Mononuclear cell (primary cell): ENCODE data around the gene REEP2. TPM values are rescaled to one million over a fixed set of nuclear protein-coding genes. Genes with fewer than 3 reads are reported as not detected.

Experiments
- H3K27me3 ChIP-seq: 2 replicates; pipeline ENCODE4 v1.6.0; 2011; ENCODE audit warnings: low read length, control low read depth; ENCODE audit not compliant: insufficient read depth
- H3K4me1 ChIP-seq: 2 replicates; pipeline ENCODE4 v1.5.1; 2011; ENCODE audit warnings: mild to moderate bottlenecking, low read length, control low read depth; ENCODE audit not compliant: insufficient read depth
- H3K4me3 ChIP-seq: 2 replicates; pipeline ENCODE4 v1.5.1; 2011; ENCODE audit warnings: mild to moderate bottlenecking, low read length, moderate library complexity
- H3K9me3 ChIP-seq: 2 replicates; pipeline ENCODE4 v1.5.1; 2011; ENCODE audit warnings: low read depth, mild to moderate bottlenecking, control low read depth, low read length
- total RNA-seq: library from RNA; depleted of rRNA; stranded (reverse); fragments of >200 nt; gene quantifications from one replicate; pipeline ENCODE4 v1.2.3, GENCODE V29; 2012

The REEP2 gene
- total RNA-seq, 1 donor: not detected

DNA sequence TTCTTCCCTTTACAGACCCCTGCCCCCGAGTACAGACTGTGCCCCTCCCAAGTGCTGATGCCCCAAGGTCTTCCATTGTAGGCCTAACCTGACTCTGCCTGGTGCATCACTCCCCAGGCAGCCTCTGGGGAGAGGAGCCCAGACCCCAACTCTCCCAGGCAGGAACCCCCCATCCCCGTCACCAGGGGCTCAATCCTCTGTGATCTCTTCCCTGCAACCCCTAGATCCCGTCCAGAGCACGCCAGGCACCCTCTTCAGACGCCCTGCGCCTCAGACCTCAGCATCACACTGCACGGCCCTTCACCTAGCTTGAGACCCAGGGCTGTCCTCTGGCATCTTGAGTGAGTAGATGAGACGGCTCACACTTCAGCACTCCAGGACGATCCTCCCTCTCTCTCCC lies 20.0 kb downstream of the REEP2 start:
- Histone ChIP-seq H3K9me3 (no peaks in the 10 kb centered on the region), H3K4me3 (no peak overlapping the region), H3K4me1 (peaks cover 32% of the 10 kb centered on the region), H3K27me3 (no peaks in the 10 kb centered on the region)

DNA sequence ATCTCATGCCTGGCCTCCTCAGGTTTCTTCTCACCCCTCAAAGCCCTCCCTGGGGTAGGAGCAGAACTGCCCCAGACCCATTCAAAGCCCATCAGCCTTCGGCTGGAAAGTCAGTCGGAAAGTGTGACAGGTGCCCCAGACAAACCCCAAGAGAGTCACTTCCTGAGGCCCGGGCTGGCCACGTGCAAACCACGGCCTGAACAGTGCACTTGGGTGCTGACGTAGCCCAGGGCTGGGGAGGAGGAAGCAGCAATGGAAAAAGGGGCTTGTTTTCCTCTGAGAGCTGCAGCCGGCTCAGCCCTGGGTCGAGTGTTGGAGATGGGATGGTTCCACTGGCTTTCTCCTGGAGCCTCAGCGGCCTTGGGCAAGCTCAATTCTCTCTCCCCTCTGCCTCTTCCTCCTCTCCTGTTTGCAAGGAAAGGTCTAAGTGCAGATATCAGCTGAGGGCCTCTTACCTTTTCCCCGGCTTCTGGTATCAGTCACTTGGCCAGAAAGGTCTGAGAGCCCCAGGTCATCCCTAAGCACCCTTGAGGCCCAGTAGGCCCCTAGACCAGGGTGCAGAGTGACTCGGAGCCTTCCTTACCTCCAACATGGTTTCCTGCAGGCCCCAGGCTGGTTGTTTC lies 20.6 kb downstream of the REEP2 start:
- Histone ChIP-seq H3K9me3 (no peaks in the 10 kb centered on the region), H3K4me3 (no peak overlapping the region), H3K27me3 (no peaks in the 10 kb centered on the region), H3K4me1 (peaks cover 32% of the 10 kb centered on the region)

DNA sequence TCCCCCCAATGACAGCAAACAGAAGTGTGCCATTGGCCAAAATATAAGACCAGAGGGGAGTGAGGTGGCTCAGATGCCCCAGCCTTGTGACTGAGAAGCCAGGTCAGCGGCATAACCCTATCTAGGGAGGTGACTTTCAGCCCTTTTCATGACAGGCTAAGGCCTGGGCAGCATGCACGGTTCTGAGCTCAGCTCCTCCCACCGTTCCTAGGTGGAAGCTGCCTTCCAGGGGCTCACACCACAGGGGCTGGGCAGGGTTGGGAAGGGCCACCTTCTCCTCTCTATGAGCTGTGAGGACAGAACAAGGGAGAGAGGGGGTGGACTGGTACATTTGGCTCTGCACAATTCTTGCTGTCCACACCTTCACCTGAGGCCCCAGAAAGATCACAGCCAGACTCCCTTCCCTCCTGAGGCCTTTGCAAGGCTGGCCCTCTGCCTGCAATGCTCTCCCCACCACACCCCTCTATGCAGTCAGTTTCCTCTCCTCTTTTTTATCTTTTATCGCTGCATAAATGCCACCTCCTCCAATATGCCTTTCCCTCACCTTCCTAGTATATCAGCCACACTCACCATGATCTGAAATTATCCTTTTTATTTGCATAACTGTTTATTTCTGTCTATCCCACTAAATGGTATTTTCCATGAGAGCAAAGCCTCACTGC lies 21.3 kb downstream of the REEP2 start:
- H3K9me3 ChIP-seq: no peaks in the 10 kb centered on the region
- H3K4me3 ChIP-seq: no peak overlapping the region
- no peaks in the 10 kb centered on the region for H3K27me3 ChIP-seq
- peaks cover 32% of the 10 kb centered on the region for H3K4me1 ChIP-seq

DNA sequence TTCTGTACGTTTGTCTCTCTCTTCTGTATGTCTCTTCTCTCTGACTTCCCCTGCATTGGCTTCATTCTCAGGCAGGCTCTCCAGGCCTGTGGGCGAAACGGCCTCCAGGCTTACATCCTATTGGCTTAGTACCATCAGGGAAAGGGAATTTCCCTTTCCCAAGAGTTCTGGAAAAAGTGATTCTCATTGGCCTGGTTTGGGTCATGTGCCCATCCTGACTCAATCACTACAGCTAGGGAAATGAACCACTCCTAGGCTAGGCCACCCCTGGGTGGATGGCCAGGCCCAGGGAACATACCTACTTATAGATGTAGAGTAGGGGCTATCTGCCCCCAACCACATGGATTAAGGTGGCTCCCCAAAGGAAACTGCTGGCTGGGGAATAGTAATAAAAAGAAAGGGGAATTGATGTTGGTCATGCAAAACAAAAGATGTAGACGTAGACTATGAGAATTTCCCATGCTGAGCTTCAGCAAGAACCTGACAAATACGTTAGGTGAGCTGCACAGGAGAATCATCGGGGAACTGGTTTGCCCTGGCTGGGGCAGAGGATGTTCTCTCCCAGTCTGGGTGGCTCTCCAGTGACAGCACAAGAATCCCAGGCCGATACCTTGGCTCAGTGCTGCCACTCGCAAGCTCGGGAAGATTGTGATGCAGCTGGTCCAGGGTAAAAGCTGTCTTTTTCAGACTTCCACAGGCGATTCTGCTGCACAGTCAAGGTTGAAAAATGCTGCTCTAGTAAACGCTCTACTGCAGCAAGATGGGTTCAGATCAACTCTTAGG lies 22.7 kb downstream of the REEP2 start:
- Histone ChIP-seq H3K4me3 (no peak overlapping the region), H3K27me3 (peaks cover 6% of the 10 kb centered on the region), H3K9me3 (no peaks in the 10 kb centered on the region), H3K4me1 (peaks cover 40% of the 10 kb centered on the region)

DNA sequence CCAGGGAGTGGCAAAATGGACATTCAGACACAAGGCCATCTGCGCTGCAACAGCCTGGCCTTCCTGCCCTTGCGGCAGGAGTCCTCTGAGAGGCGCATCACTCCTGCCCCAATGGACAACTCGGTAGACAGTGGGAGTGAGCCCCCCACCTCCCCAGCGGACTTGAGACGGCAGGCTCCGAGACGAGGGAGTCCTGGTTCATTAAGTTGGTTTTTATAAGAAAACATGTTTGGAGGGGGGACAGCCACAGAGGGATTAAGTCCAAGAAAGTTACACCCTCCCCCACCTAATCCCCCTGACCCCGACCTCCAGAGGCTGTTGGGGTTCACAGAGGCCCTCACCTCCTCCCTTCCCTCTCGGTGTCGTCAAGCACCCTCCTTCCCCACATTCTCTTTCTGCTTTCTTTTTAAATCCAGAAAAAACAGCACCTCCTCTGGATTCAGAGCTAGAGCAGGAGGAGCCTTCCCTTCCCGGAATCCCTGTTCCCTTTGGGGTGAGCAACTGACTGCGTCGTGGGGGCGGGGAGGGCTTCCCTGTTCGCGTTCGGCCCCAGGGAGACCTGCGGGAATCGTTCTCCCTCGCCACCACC lies 24.7 kb downstream of the REEP2 start:
- peaks cover 7% of the 10 kb centered on the region for H3K27me3 ChIP-seq
- H3K9me3 ChIP-seq: no peaks in the 10 kb centered on the region
- peak overlapping the region; percentile 74 for H3K4me3 ChIP-seq
- peaks cover 49% of the 10 kb centered on the region for H3K4me1 ChIP-seq

DNA sequence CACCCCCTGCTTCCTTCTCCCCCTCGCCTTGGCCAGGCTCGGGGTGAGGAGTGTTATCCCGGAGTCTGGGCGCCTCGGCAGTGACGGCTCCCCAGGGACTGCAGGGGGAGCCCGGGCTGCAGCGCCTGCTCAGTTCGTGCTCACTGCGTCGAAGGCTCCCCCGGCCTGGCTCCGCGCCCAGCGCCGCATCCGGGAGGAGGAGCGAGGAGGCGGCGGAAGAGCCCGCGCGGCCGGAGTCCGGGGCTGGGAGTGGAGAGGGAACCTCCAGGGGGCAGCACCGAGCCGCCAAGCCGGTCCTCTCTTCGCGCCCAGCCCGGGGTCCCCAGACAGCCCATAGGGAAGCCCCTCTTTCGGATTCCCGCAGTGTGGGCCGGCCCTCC lies 25.1 kb downstream of the REEP2 start:
- H3K4me3 ChIP-seq: peak overlapping the region; percentile 74
- H3K9me3 ChIP-seq: no peaks in the 10 kb centered on the region
- peaks cover 44% of the 10 kb centered on the region for H3K4me1 ChIP-seq
- peaks cover 7% of the 10 kb centered on the region for H3K27me3 ChIP-seq

DNA sequence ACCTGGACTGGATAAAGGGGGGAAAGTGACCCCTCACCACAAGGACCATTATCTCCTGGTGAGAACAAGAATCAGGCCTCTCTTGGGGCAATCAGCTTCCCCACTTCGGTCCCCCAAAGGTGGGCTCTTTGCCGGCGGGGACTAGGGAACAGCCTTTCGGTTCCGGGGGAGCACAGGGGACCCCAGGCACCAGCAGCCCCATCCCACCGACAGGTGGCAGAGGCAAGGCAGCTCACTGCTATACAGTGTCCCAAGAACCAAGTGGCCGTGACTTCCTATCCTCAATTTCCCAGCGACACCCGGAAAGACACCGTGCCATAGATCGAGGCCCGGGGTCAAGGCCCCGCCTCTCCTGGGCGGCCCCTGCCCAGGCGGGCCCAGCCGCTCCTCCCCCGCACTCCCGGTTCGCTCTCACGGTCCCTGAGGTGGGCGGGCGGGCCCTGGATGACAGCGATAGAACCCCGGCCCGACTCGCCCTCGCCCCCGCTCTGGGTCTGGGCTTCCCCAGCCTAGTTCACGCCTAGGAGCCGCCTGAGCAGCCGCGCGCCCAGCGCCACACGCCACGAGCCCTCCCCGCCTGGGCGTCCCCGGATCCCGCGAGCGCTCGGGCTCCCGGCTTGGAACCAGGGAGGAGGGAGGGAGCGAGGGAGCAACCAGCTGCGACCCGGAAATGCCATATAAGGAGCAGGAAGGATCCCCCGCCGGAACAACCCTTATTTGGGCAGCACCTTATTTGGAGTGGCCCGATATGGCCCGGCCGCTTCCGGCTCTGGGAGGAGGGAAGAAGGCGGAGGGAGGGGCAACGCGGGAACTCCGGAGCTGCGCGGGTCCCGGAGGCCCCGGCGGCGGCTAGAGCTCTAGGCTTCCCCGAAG lies 25.8 kb downstream of the REEP2 start:
- Histone ChIP-seq H3K4me1 (peaks cover 38% of the 10 kb centered on the region), H3K27me3 (peaks cover 7% of the 10 kb centered on the region), H3K9me3 (no peaks in the 10 kb centered on the region), H3K4me3 (peak overlapping the region; percentile 74)

DNA sequence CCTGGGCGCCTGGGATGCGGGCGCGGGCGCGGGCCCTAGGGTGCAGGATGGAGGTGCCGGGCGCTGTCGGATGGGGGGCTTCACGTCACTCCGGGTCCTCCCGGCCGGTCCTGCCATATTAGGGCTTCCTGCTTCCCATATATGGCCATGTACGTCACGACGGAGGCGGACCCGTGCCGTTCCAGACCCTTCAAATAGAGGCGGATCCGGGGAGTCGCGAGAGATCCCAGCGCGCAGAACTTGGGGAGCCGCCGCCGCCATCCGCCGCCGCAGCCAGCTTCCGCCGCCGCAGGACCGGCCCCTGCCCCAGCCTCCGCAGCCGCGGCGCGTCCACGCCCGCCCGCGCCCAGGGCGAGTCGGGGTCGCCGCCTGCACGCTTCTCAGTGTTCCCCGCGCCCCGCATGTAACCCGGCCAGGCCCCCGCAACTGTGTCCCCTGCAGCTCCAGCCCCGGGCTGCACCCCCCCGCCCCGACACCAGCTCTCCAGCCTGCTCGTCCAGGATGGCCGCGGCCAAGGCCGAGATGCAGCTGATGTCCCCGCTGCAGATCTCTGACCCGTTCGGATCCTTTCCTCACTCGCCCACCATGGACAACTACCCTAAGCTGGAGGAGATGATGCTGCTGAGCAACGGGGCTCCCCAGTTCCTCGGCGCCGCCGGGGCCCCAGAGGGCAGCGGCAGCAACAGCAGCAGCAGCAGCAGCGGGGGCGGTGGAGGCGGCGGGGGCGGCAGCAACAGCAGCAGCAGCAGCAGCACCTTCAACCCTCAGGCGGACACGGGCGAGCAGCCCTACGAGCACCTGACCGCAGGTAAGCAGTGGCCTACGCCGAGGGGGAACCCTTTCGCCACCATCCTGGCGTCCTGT lies 26.6 kb downstream of the REEP2 start, which contains the start of gene EGR1:
EGR1 (plus strand) TSS at position 219 of the 864 bp plus-strand sequence; CDS start at position 502, 283 bp downstream.
- peak within 1 kb of the TSS; percentile 74 for H3K4me3 ChIP-seq

DNA sequence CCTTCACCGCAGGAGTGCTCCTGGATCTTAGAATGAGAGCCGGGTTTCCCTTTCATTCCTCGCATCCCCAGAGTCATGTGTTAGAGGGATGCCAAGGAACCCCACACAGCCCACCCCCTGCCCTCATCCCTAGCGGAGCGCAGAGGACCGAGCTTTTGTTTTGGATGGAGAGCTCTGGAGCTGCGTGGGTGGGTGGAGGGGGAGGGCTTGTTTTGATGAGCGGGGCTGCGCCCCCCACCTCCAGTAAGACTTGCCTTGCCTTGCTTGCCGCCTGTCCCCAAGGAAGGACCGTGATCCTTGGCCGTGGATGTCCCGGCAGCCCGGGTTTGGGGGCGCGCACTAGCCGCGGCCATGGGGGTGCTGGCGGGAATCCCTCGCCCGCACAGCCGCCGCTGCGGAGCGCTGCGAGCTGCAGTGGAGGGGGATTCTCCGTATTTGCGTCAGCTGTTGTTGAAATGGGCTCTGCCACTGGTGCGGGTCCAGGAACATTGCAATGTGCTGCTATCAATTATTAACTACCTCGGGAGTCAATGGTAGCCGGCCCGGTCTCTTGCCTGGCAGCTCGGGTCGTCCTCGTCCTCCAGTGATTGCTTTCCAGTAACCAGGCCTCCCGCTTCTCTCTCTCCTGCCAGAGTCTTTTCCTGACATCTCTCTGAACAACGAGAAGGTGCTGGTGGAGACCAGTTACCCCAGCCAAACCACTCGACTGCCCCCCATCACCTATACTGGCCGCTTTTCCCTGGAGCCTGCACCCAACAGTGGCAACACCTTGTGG lies 27.5 kb downstream of the REEP2 start:
- no peaks in the 10 kb centered on the region for H3K9me3 ChIP-seq

More for the DNA sequence above, 26.6 kb downstream of the REEP2 start, which contains the start of gene EGR1:
- Histone ChIP-seq H3K27me3 (peaks cover 7% of the 10 kb centered on the region), H3K9me3 (no peaks in the 10 kb centered on the region), H3K4me1 (peaks cover 32% of the 10 kb centered on the region)

DNA sequence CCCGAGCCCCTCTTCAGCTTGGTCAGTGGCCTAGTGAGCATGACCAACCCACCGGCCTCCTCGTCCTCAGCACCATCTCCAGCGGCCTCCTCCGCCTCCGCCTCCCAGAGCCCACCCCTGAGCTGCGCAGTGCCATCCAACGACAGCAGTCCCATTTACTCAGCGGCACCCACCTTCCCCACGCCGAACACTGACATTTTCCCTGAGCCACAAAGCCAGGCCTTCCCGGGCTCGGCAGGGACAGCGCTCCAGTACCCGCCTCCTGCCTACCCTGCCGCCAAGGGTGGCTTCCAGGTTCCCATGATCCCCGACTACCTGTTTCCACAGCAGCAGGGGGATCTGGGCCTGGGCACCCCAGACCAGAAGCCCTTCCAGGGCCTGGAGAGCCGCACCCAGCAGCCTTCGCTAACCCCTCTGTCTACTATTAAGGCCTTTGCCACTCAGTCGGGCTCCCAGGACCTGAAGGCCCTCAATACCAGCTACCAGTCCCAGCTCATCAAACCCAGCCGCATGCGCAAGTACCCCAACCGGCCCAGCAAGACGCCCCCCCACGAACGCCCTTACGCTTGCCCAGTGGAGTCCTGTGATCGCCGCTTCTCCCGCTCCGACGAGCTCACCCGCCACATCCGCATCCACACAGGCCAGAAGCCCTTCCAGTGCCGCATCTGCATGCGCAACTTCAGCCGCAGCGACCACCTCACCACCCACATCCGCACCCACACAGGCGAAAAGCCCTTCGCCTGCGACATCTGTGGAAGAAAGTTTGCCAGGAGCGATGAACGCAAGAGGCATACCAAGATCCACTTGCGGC lies 28.2 kb downstream of the REEP2 start:
- Histone ChIP-seq H3K4me1 (peaks cover 32% of the 10 kb centered on the region), H3K27me3 (peaks cover 7% of the 10 kb centered on the region), H3K9me3 (no peaks in the 10 kb centered on the region), H3K4me3 (peak overlapping the region; percentile 74)

More for the DNA sequence above, 27.5 kb downstream of the REEP2 start:
- Histone ChIP-seq H3K27me3 (peaks cover 7% of the 10 kb centered on the region), H3K4me3 (peak overlapping the region; percentile 74), H3K4me1 (peaks cover 32% of the 10 kb centered on the region)

DNA sequence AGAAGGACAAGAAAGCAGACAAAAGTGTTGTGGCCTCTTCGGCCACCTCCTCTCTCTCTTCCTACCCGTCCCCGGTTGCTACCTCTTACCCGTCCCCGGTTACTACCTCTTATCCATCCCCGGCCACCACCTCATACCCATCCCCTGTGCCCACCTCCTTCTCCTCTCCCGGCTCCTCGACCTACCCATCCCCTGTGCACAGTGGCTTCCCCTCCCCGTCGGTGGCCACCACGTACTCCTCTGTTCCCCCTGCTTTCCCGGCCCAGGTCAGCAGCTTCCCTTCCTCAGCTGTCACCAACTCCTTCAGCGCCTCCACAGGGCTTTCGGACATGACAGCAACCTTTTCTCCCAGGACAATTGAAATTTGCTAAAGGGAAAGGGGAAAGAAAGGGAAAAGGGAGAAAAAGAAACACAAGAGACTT lies 28.9 kb downstream of the REEP2 start:
- no peak overlapping the region for H3K4me3 ChIP-seq
- peaks cover 32% of the 10 kb centered on the region for H3K4me1 ChIP-seq
- no peaks in the 10 kb centered on the region for H3K9me3 ChIP-seq
- peaks cover 7% of the 10 kb centered on the region for H3K27me3 ChIP-seq

DNA sequence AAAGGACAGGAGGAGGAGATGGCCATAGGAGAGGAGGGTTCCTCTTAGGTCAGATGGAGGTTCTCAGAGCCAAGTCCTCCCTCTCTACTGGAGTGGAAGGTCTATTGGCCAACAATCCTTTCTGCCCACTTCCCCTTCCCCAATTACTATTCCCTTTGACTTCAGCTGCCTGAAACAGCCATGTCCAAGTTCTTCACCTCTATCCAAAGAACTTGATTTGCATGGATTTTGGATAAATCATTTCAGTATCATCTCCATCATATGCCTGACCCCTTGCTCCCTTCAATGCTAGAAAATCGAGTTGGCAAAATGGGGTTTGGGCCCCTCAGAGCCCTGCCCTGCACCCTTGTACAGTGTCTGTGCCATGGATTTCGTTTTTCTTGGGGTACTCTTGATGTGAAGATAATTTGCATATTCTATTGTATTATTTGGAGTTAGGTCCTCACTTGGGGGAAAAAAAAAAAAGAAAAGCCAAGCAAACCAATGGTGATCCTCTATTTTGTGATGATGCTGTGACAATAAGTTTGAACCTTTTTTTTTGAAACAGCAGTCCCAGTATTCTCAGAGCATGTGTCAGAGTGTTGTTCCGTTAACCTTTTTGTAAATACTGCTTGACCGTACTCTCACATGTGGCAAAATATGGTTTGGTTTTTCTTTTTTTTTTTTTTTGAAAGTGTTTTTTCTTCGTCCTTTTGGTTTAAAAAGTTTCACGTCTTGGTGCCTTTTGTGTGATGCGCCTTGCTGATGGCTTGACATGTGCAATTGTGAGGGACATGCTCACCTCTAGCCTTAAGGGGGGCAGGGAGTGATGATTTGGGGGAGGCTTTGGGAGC lies 29.5 kb downstream of the REEP2 start:
- H3K9me3 ChIP-seq: no peaks in the 10 kb centered on the region
- peaks cover 29% of the 10 kb centered on the region for H3K4me1 ChIP-seq
- H3K4me3 ChIP-seq: no peak overlapping the region
- peaks cover 7% of the 10 kb centered on the region for H3K27me3 ChIP-seq
